CD14-positive monocyte (primary cell): Measurements from ENCODE around the gene DAPK2. TPM values are rescaled to one million over a fixed set of nuclear protein-coding genes. Genes with fewer than 3 reads are reported as not detected.

Experiments
- DNase-seq, 3 donors: peaks; one replicate each; pipeline ENCODE4 v3.0.0-alpha.2; 2011 to 2022
- H2AFZ ChIP-seq: 2 replicates; pipeline ENCODE4 v1.6.0; 2012; ENCODE audit warnings: mild to moderate bottlenecking, low read depth, low read length, inconsistent platforms; ENCODE audit not compliant: insufficient read depth, poor library complexity, severe bottlenecking
- H3K27ac ChIP-seq, 2 donors: 1 replicate in 1 of 2; 2 replicates in 1 of 2; pipeline ENCODE4 v1.5.1; 2012 to 2013; ENCODE audit warnings: low read length in 2 of 2, control low read depth in 1 of 2, inconsistent platforms in 1 of 2, low read depth in 1 of 2, mild to moderate bottlenecking in 1 of 2
- H3K27me3 ChIP-seq, 2 donors: one replicate each; pipeline versions ENCODE4 v1.6.0 to v1.6.1; 2011 to 2013; ENCODE audit warnings: low read length in 2 of 2; ENCODE audit not compliant: control insufficient read depth in 2 of 2, insufficient read depth in 2 of 2
- H3K36me3 ChIP-seq, 2 donors: replicated peaks in 1 of 2; 1 replicate in 1 of 2; 2 replicates in 1 of 2; pipeline versions ENCODE4 v1.5.1 to v1.6.1; 2012 to 2013; ENCODE audit warnings: low read length in 2 of 2, control low read depth in 1 of 2, inconsistent platforms in 1 of 2, mild to moderate bottlenecking in 1 of 2; ENCODE audit not compliant: insufficient read depth in 2 of 2, control insufficient read depth in 1 of 2
- H3K4me1 ChIP-seq, 2 donors: 1 replicate in 1 of 2; 2 replicates in 1 of 2; pipeline versions ENCODE4 v1.5.1 to v1.6.1; 2012 to 2013; ENCODE audit warnings: low read length in 2 of 2, control low read depth in 1 of 2, inconsistent platforms in 1 of 2, mild to moderate bottlenecking in 1 of 2, moderate library complexity in 1 of 2; ENCODE audit not compliant: insufficient read depth in 2 of 2, control insufficient read depth in 1 of 2
- H3K4me2 ChIP-seq: replicated peaks from 2 replicates; pipeline ENCODE3; 2012; ENCODE audit warnings: low read length, moderate library complexity, mild to moderate bottlenecking; ENCODE audit not compliant: poor library complexity, severe bottlenecking; ENCODE audit errors: extremely low read depth
- H3K4me3 ChIP-seq, 3 experiments: fragments of 200-600 bp in 1 of 3; sonication (generic) in 1 of 3; replicated peaks in 1 of 3; 1 replicate in 2 of 3; 2 replicates in 1 of 3; pipeline ENCODE4 v1.5.1; 2011 to 2013; ENCODE audit warnings: low read length in 3 of 3, mild to moderate bottlenecking in 3 of 3, control low read depth in 2 of 3, low read depth in 2 of 3, inconsistent platforms in 1 of 3, moderate library complexity in 1 of 3
- H3K79me2 ChIP-seq: 2 replicates; pipeline ENCODE4 v1.6.0; 2012; ENCODE audit warnings: mild to moderate bottlenecking, control low read depth, inconsistent platforms, low read length, moderate library complexity; ENCODE audit not compliant: insufficient read depth
- H3K9ac ChIP-seq: 2 replicates; pipeline ENCODE4 v1.6.0; 2017; ENCODE audit warnings: low read length, mild to moderate bottlenecking; ENCODE audit not compliant: insufficient read depth, poor library complexity, severe bottlenecking
- H3K9me3 ChIP-seq, 2 donors: replicated peaks in 1 of 2; 1 replicate in 1 of 2; 2 replicates in 1 of 2; pipeline versions ENCODE4 v1.5.1 to v1.6.1; 2012 to 2013; ENCODE audit warnings: low read length in 2 of 2, control low read depth in 1 of 2; ENCODE audit not compliant: control insufficient read depth in 1 of 2, insufficient read depth in 1 of 2
- H4K20me1 ChIP-seq: 2 replicates; pipeline ENCODE4 v1.6.0; 2012; ENCODE audit warnings: mild to moderate bottlenecking, low read length, control low read depth, moderate library complexity; ENCODE audit not compliant: insufficient read depth
- H3K27ac Mint-ChIP-seq, 7 donors: one replicate each; pipeline ENCODE4 v1.8.0; 2020; ENCODE audit warnings: mild to moderate bottlenecking in 7 of 7, mixed read lengths in 7 of 7, moderate library complexity in 6 of 7, inconsistent platforms in 2 of 7
- H3K27me3 Mint-ChIP-seq, 3 donors: one replicate each; pipeline ENCODE4 v1.8.0; 2021 to 2022; ENCODE audit warnings: low read depth in 3 of 3, mild to moderate bottlenecking in 3 of 3, mixed read lengths in 3 of 3, moderate library complexity in 3 of 3, inconsistent platforms in 1 of 3
- H3K36me3 Mint-ChIP-seq, 2 donors: one replicate each; pipeline ENCODE4 v1.8.0; 2020; ENCODE audit warnings: mixed read lengths in 2 of 2, inconsistent platforms in 1 of 2, mild to moderate bottlenecking in 1 of 2
- H3K4me1 Mint-ChIP-seq: one replicate; pipeline ENCODE4 v1.8.0; 2020; ENCODE audit warnings: mild to moderate bottlenecking, mixed read lengths
- H3K4me3 Mint-ChIP-seq, 2 donors: one replicate each; pipeline ENCODE4 v1.8.0; 2020; ENCODE audit warnings: mild to moderate bottlenecking in 2 of 2, mixed read lengths in 2 of 2, moderate library complexity in 1 of 2
- H3K9me3 Mint-ChIP-seq, 7 donors: one replicate each; pipeline ENCODE4 v1.8.0; 2020 to 2022; ENCODE audit warnings: mixed read lengths in 7 of 7, mild to moderate bottlenecking in 6 of 7, moderate library complexity in 6 of 7, inconsistent platforms in 2 of 7
- CTCF ChIP-seq: fragments of 200-600 bp; IDR thresholded peaks from one replicate; pipeline ENCODE4 v1.8.0; 2022; ENCODE audit warnings: antibody characterized with exemption, mild to moderate bottlenecking
- WGBS: methylation state at CpG from one replicate; pipeline ENCODE4 v1.1.5; 2013; ENCODE audit warnings: missing lambda C conversion rate; ENCODE audit not compliant: insufficient coverage; 5-methylcytosine and 5-hydroxymethylcytosine counted together
- intact Hi-C, 2 donors: fragments of 100-400 bp; cut with micrococcal nuclease; formaldehyde crosslinking; loops; one replicate each; pipeline versions ENCODE4 v1.15.0 to v1.15.1; 2023
- polyA plus RNA-seq, 3 donors: library from polyadenylated mRNA; depleted of rRNA in 1 of 3; unstranded in 2 of 3; stranded (reverse) in 1 of 3; fragments of 300-500 nt in 2 of 3; fragments of >200 nt in 1 of 3; fragmentation: Illumina TruSeq in 2 of 3; gene quantifications; 1 replicate in 2 of 3; 2 replicates in 1 of 3; pipeline ENCODE4 v1.2.3, GENCODE V29; 2012 to 2021

The DAPK2 gene
- polyA plus RNA-seq, 3 donors = 0.59 to 4.1 (median 2.1) TPM

- Histone ChIP-seq H3K9ac (no peak overlapping the region), H3K79me2 (no peaks in the 10 kb centered on the region), H3K4me3 (no peak overlapping the region), H2AFZ (no peak overlapping the region), H3K36me3 (no peaks in the 10 kb centered on the region), H3K4me1 (peaks cover 23 to 35% of the 10 kb centered on the region in 2 donors), H3K9me3 (no peaks in the 10 kb centered on the region), H3K27me3 (no peaks in the 10 kb centered on the region), H3K4me2 (no peak overlapping the region), H4K20me1 (no peaks in the 10 kb centered on the region), H3K27ac (no peak overlapping the region)
- no peak for DNase-seq
- H3K27ac Mint-ChIP-seq = no peak overlapping the region
- peaks cover 1 to 4% (median 1%) of the 10 kb centered on the region in 3 donors for H3K27me3 Mint-ChIP-seq
- intact Hi-C loops = no loop called here
- peaks cover 0 to 2% (median 0%) of the 10 kb centered on the region in 7 donors for H3K9me3 Mint-ChIP-seq
- H3K36me3 Mint-ChIP-seq = no peaks in the 10 kb centered on the region
- no CpG with 5 or more reads among the region's 3 CpGs for WGBS
- no peak for TF ChIP-seq CTCF
- peaks cover 36% of the 10 kb centered on the region for H3K4me1 Mint-ChIP-seq
- no peak overlapping the region for H3K4me3 Mint-ChIP-seq
Measured at GRCh38 chr15:64006642-64007041, 39.6 kb downstream of the DAPK2 start.

- peaks cover 1 to 4% (median 3%) of the 10 kb centered on the region in 3 donors for H3K27me3 Mint-ChIP-seq
- Histone ChIP-seq H3K79me2 (no peaks in the 10 kb centered on the region), H3K4me3 (no peak overlapping the region), H3K9ac (no peak overlapping the region), H3K4me1 (peaks cover 37 to 43% of the 10 kb centered on the region in 2 donors), H3K36me3 (no peaks in the 10 kb centered on the region), H3K27me3 (no peaks in the 10 kb centered on the region), H3K27ac (no peak overlapping the region), H4K20me1 (no peaks in the 10 kb centered on the region), H3K9me3 (no peaks in the 10 kb centered on the region), H3K4me2 (no peak overlapping the region), H2AFZ (no peak overlapping the region)
- DNase-seq = no peak
- peaks cover 0 to 2% (median 0%) of the 10 kb centered on the region in 7 donors for H3K9me3 Mint-ChIP-seq
- intact Hi-C loops = loop anchor here in 1 of 2 donors (5.0 kb wide), 1 partner anchor 38 kb away; no protein-coding TSS in a partner anchor
- H3K36me3 Mint-ChIP-seq = peaks cover 0 to 3% of the 10 kb centered on the region in 2 donors
- TF ChIP-seq CTCF = no peak
- no peak overlapping the region for H3K4me3 Mint-ChIP-seq
- peak overlapping the region in 1 of 7 donors; percentile 40 for H3K27ac Mint-ChIP-seq
- WGBS = 96% methylated on average over 4 of the region's 5 CpGs
- H3K4me1 Mint-ChIP-seq = peaks cover 47% of the 10 kb centered on the region
Measured at GRCh38 chr15:64004587-64004986, 41.7 kb downstream of the DAPK2 start.
